Activated CD4-positive, alpha-beta T cell treated with anti-CD3 and anti-CD28 coated beads, Interleukin-2, amount 50 U/mL, for 4 hours (primary cell): ENCODE data around the gene BRD4.

ENCODE experiments used
- DNase-seq, 2 experiments: peaks; one replicate each; pipeline ENCODE4 v3.0.0-alpha.2; 2020

The BRD4 gene

GRCh38 chr19:15187026-15188007 lies 145.0 kb downstream of the BRD4 start:
- DNase-seq: no peak
